DMS79 (cell line): ENCODE data around the gene HIBCH.
"Not testable (repeated sequence)": the region's sequence is repeated elsewhere in the genome, so short reads cannot be mapped to it uniquely, and the experiment has no call there.

Experiments used
- DNase-seq: peaks from one replicate; lab custom pipeline; 2025; lab: John Stamatoyannopoulos, UW

Gene HIBCH

DNA sequence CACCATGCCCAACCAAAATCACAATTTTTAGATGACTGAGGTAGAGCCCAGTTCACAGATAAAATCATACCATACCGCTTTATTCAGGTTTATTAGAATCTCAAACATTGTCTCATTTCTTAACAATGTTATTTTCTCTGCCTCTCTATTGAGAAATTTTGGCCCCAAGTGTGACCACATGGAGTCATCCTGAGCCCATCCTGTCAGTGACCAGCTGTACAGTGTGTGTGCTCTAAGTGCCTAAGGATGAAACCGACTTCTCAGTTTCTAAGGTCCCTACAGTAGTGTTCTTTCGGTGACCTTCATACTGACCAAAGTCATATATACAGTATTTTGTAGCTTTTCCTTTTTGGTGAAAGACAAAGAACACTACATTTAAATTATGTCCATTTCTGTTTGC is 133.4 kb downstream of the HIBCH start:
- no peak for DNase-seq

DNA sequence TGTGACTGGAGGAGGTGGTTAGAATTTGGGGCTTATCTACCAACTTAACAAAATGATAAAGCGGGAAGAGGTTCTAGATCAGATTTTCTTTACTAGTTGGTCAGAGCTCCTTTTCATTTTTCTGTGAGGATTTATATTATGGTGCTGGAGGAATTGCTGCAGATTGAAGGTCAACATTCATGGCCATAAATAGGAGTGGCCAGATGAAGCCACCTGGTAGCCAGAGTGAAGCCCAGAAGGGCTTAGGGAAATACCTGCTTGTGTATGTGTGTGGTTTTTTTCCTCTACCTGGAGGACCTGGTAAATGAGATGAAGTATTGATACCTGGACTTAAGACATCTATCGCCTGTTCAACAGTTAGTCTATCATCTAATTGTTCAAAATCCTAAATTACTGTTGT is 134.2 kb downstream of the HIBCH start:
- DNase-seq, result no peak

DNA sequence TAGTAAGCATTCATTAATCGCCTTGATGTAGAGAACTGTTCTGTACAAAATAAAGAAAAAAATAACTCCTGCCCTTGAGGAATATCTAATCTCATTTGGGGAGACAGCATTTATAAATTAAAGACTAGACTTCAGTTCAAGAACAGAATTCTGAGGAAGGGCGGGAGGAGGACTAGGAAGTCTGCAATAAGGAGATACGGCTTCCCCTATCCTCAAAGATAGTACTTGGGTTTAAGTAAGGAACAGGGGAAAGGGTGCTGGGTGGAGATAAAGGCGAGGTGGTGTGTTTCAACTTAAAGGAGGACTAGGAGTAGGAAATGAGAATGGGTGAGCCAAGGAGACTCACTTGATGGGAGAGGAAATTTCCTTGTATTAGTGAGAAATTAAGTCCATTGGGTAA is 135.2 kb downstream of the HIBCH start:
- DNase-seq, result no peak

DNA sequence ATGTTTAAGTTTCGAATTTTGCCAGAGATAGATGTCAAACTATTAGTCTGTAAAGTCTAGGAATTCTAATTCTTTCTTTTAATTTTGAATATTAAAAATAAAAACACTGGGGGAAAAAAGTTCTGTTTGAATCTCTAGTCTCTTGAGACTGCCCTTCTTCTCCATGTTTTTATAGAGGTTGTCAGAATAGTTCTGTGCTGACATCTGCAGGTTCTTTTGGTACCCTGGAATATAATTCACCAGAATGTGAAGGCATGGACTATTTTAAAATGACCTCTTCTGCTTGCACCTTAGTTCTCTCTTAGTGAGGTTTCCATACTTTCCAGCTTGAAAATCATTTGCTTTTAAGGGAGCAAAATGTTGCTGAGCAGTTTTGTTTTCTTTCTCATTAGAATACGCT is 136.1 kb downstream of the HIBCH start:
- DNase-seq, result no peak

DNA sequence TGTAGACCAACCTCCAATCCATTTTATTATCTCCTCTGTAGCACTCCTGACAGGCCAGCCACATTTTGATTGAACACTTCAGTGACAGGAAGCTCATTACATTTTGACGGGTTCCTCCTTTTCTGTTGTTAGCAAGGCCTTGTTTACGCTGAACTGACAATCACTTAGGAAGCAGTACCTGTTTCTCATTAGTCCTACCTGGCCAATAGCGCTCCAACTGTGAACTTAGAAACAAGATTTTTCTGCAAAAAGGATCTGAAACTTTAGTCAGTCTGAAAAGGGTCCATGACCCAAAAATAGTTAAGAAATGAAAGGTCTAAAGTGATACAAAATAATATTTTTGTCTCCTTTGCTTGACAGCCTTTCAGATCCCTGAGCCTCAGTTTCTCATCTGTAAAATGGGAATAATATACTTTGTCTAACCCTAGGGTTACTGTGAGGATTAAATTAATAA is 137.5 kb downstream of the HIBCH start:
- no peak for DNase-seq

DNA sequence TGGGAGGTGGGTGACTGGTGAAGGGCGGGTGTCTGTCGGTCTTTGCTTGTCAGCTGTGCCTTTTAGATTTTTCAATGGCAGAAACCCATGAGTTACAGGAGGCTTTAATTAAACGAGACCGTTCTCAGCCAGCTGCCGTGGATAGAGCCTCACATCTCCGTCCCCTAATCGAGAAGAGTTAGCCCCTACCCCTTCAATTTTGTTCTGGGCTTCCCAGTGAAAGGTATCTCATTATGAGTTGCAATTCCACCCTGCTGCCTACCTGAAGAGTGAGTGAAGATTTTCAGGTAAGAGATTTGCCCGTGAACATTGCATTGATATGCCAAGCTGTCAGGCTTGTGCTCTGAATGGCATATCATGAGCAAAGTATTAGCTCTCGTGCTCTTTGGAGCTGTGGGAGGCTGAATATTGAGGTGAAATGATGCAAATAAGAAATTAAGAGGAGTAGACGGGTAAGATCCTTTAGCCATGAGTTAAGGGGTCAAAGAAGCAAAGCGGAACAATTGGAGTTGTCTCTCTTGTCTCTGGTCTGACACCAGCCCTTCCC is 138.4 kb downstream of the HIBCH start:
- DNase-seq, result no peak

DNA sequence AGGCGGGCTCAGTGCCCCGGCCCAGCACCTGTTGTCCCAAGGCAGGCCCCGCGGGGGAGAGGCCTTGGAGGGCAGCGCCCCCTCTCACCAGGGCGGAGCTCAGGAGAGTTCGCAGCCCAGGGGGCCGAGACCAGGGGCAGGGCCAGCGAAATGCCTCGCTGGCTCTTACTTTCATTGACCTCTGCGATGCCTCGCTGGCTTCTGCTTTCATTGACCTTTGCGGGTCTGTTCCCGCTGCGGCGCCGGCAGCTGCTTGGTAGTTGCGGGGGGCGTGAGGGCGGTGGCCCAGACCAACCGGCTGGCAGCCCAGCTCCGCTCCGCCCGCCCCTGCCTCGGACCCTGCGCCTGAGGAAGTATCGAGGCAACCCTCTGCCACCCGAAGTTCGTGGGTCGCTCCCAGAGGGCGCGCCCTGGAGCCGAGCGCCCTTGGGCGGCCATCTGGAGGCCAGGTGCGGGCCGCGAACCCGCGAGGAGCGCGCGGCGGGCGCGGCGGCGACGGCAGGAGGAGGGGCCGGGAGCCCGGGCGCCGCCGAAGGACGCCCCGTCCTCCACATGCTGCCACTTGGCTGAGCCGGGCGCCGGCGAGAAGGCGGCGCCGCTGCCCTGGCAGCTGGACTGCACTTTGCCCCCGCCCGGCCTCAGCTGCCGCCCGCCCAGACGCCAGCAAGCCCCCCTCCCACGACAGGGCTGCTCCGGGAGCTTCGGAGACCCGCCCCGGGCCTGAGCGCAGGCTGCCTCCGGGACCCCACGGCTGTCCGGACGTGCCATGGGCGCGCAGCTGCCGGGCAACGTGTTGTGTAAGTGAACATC is 139.1 kb downstream of the HIBCH start:
- no peak for DNase-seq

DNA sequence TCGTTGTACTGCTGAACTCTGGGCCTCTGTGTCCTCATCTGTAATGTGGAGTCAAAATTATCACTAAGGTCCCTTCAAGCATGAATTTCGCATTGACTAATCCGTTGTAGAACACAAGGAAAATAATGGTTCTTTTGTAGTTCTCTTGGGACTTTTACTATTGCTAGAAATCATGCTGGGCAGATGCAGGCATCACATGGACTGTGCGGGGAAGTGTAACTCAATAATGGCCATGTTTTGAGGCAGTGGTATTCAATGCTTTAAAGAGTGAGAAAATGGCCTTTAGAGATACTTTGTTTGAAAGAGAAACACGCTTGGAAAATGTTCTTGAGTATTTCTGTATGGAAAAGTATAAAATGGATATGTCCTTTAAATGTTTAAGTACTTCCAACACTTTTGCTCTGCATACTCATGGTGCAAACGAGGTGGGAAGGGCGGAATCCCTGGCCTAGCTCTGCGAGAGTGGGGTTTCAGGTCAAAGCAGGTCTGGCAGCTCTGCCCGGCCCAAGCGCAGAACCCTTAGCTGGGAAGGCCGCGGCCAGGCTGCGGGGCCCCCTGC is 139.8 kb downstream of the HIBCH start:
- DNase-seq, result no peak

DNA sequence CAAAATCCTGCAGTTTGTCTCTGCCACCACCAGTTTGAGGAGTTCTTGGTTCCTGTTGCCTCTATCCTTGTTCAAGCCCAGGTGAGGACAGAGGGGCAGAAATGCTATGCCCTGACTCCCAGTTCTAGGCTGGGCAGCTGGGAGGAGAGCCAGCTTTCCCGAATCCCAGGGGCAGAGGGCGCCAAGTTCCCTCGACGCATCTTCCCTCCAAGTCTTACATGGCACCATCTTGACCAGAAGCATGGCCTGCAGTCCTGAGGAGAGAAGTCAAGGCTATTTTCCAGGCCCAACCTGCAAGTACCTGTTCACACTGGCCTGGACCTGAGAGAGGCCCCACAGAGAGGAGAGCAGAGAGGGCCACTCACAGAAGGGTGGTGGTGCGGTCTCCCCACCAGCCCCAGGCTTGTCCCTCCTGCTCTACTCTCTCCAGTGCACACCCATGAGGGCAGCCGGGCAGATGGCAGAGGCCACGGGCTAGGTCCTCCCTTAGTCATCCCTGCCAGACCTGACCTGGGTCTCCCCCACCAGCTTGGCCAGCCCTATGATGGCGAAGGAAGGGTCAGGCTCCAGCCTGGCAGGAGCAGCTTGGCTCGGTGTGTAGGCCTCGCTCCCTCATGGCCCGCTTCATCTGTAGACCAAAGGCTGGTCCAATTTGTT is 141.4 kb downstream of the HIBCH start:
- DNase-seq, result no peak

DNA sequence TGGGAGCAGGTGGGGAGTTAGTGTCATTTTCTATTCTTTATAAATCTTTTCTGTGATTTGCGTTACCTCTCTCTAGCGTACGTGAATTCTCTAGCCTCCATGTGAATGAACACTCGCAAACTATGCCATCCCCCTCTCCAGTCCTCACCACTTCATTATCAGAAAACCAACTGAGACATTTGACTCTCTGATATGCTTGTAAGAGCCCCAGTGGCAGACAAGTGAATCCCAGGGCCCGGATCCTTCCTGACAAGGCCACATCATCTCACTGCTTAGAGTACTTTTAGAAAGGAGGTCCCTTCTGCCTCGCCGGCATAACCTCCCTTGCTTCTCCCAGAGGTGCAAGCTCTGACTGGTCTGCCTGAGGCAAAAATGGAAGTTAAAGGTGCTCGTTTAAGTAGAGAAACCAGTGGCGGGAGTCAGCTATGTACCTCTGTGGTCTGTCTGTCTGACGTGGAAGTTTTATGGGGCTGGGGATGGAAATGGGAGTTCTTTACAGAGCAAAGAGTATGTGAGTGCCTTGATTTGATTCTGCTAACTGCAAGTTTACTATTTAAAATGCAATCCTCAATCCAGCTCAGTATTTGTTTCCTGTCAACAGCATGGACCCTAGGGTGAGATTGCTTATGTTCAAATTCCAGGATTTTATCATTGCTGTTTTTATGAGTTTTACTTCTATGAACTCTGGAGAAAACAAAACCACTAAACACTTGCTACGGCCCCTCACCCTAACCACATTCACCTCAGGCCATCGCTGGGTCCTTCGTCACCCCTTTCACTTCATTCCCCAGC is 142.2 kb downstream of the HIBCH start:
- no peak for DNase-seq

DNA sequence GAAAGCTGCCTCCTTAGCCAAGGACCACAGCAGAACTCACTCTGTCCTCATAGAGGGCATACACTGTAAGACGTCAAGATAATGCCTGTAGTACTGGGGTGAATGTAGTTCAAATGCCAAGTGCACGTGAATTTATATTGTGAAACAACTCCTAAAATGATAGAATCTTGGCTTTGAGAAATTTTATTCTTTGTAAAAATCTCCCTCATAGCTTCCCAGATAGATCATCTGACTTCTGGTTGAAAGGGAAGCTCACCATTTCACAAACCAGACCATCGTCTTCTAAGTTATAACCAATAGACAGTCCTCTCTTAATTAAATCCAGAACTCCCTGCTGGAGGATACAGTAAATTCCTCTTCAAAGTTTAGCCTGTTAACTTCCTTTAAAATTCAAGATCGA is 146.2 kb downstream of the HIBCH start:
- DNase-seq, result no peak

DNA sequence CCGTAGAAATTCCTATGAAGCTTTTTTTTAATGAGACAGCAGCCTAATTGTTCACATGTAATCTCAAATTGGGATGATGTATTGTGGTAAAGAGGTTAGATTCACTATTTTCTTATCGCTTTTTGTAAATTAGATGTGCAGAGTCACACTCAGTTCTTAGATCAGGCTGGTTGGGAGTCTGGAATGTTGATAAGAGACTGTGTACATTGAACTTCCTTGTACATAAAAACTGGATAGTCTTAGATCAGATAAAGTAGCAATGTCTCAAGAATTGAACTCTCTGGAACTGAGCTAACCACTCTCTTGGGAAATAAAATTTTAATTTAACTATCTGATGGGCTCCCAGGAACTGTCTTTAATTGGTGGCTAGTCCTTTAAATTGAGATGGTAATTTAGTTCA is 149.0 kb downstream of the HIBCH start:
- DNase-seq, result no peak

DNA sequence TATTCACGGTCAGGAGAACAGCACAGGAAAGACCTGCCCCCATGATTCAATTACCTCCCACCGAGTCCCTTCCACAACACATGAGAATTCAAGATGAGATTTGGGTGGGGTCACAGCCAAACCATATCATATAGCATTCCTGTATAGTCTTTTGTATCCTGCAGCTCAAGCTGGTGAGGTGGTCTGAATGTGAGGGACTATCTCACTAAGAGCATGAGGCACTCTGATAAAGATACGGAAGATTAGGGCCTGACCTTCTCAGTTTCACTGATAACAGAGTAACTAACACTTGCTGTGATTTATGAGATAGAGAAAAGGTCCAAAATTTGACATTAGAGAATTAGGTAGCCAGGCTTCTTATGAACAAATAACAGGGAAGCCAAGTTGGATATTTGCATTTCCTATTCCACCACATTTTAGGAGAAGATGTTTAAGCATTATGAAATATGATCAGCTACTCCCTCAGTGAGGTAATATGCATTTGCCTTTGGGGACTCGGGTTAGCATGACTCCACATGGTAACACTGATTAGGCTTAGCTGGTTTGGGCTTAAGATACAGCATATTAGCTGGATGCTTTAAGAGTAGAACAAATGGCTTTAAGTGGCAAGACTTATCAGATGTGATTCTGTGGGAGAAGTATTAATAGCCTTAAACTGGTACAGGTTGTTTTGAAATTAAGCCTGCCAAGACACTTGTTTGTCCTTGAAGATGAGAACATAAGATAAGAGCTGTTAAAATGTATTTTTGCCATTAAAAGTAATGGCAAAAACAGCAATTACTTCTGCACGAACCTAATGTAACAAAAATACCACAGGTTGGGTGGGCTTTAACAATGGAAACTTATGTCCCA is 150.2 kb downstream of the HIBCH start:
- DNase-seq, result no peak

DNA sequence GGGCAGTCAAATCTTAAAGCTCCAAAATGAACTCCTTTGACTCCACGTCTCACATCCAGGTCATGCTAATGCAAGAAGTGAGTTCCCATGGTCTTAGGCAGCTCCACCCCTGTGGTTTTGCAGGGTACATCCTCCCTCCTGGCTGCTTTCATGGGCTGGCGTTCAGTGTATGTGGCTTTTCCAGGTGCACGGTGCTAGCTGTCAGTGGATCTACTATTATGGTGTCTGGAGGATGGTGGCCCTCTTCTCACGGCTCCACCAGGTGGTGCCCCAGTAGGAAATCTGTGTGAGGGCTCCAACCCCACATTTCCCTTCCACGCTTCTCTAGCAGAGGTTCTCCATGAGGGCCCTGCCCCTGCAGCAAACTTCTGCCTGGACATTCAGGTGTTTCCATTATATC is 151.9 kb downstream of the HIBCH start:
- no peak for DNase-seq

DNA sequence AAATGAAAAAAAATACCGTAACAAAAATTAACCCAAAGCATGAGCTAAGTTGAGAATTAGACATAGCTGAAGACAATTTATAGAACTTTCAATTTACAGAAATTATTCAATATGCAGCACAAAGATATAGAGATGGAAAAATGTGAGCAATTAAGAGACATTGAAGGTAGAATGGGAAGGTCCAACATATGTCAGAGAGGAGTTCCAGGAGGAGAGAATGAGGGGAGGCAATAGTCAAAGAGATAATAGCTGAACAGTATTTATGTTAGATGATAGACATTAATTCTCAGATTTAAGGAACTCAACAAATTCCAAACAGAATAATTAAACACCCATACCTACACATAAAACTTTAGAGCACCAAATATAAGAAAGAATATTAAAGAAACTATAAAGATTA is 154.1 kb downstream of the HIBCH start:
- no peak for DNase-seq

DNA sequence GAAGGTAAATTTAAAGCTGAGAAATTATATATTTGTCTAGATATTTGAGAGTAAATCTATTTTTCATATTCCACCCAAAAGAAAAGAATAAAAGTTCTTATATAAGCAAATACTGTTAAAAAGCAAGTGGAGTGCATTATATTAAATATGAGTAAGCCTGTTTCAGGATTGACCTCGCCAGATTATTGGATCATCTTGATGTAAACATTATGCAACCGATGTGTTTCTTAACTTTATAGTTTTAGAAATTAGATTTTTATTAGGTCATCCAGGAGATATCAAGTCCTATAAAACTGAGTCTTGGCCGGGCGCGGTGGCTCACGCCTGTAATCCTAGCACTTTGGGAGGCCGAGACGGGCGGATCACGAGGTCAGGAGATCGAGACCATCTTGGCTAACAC is 156.8 kb downstream of the HIBCH start:
- DNase-seq, result no peak

DNA sequence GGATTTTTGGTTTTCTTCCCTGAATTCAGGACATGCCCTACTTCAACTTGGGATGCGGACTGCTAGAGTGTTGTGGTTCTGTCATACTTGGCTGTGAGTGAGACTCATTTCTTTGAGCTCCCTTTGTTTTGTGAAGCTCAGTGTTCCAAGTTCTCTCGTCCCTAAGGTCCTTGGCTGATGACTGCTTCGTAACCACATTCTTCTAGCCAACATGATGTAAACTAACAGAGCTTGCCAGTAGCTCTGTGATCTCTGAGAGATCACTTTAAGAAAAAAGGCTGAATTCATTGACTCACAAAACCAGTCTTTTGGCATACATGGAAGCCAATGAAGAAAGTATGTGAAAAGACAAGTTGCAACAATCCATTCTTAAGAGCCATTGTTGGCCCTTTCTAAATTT is 160.2 kb downstream of the HIBCH start:
- no peak for DNase-seq

DNA sequence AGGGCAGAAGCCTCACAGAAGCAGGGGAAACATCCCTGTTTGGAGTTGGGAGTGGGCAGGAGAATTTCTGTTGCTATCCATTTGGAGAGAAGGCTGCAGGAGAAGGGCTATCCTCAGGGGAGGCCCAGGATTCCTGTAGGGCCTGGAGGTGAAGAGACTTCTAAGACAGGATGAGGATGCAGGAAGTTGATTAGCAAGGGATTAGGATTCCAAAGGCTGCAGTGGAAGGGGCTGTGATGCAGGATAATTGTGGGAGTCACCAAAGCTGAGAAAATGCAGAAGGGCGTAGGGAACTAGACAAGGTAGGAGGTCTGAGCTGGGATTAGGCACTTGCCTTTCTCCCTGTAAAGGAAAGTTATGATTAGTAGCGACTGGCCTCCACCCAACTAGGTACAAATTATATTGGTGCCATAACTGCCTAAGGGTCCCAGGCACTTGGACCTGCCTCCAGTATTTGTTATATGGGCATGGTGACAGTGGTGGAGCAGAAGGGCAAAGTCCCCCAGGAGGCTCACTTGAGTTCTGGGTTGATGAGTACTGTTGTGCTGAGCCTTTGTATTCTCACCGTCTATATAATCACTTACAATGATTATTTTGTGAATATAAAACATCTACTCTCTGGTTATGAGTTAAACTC is 160.7 kb downstream of the HIBCH start:
- DNase-seq, result no peak

DNA sequence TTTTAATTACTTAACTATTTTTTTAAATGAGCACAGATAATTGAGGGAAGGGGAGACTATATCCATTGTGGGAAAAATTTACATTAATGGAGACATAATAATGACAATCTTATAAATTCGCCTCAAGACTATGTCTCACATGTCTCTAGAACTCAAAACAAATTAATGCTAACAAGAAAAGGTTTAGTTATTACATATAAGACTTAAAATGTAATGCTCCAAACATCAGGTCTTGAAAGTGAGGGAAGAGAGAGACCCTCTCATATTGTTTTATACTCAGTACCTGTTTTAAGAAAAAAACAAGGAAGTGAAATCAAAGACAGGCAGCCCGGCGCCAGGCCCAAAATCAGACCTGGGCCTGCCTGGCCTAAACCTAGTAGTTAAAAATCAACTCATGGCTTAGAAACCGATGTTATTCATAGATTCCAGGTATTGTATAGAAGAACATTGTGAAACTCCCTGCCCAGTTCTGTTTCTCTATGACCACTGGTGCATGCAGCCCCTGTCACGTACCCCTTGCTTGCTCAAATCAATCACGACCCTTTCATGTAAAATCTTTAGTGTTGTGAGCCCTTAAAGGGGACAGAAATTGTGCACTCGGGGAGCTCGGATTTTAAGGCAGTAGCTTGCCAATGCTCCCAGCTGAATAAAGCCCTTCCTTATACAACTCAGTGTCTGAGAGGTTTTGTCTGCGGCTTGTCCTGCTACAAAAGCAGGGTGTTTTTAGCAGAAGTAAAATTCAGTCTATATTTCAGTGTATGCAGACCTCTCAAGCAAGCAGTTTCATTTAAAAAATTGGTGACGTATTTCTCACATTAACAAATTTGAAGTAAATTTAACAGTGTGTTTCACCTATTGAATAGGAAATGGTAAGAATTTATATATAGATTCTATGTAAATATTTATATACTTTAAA is 161.8 kb downstream of the HIBCH start:
- not testable (repeated sequence) for DNase-seq
